ENCODE results near the gene NKX2-3.
A peak's percentile ranks its signal among the peaks of the same experiment; 100 is the strongest.

Gene NKX2-3

DNA sequence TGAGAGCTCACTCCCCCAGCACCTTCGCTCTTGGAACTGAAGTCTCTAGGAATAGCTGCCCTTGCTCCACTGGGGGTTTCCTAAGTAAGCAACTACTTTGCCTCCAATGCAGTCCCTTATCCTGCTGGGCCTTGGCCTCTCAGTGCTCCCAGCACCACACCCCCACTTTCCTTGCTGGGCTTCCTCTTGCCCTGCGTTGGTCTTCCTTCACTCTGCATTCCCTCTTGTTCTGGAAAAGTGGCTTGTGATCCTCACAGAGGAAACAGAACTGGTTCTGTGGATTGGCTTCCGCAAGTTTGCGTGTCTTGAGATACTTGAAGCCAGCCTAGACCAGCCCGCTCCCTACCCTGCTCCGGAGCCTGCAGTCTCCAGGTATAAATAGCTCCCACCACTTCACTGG is 6.4 kb downstream of the NKX2-3 start:
- DNase-seq (ENCODE audit: low spot score): no peak

DNA sequence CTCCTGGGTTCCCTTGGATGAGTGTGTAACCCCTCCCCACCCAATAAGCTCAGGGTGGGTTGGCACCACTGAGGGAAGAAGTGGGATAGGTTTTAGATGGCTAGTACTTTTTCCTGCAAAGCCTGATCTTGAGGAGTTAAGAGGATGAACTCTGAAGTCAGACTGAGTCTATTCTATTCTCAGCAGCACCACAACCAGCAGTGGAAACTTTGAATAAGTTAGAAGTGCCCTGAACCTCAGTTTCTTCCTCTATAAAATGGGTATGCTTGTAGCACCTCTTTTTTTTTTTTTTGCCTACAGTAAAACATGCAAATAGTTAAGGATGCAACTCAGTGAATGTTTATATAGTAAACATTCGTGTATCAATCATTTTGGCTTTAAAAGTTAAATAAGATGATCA is 7.1 kb downstream of the NKX2-3 start:
- no peak for DNase-seq (ENCODE audit: low spot score)

GRCh38 chr10:99540306-99540656 is 7.5 kb downstream of the NKX2-3 start:
- no peak for DNase-seq (ENCODE audit: low spot score)

DNA sequence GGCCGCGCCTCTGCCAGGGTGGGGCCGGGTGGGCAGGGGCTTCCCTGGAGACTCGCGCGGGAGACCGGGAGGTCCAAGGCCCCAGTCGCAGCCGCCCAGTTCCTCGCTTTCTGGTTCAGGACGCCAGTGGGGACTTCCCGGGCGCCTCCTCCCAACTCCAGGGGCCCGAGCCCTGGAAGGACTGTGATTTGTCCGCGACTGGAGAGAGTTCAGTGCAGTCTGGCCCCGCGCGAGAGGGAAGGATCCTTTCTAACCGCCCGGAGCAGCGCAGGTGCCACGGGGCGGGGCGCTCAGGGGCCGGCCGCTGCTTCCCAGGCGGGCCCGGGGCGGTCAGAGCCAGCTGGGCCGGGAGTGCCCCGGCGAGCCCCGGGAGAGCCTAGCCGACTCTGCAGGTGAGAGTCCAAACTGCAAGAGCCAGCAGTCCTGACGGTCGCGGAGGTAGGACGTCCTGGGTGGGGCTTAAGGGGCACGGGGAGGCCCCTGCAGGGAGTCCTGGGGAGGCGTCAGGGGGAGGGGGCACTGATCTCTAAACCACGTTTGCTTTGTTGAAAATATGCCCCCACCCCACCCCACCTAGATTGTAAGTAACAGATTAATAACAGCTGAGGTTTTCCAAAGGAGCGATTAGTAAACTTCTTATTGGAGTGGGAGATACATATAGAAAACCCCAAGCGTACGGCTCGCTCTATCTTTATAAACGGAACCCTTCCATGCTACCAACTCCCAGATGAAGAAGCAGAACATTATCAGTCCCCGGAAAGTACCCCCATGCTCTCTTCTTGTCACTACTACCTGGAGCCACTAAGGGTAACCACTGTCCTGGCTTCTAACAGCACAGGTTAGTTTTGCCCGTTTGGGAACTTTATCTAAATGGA is 8.2 kb downstream of the NKX2-3 start:
- peak; percentile 67 for DNase-seq (ENCODE audit: low spot score)

- no peak for DNase-seq (ENCODE audit: low spot score)
Observed at GRCh38 chr10:99544322-99544721, 11.6 kb downstream of the NKX2-3 start.

DNA sequence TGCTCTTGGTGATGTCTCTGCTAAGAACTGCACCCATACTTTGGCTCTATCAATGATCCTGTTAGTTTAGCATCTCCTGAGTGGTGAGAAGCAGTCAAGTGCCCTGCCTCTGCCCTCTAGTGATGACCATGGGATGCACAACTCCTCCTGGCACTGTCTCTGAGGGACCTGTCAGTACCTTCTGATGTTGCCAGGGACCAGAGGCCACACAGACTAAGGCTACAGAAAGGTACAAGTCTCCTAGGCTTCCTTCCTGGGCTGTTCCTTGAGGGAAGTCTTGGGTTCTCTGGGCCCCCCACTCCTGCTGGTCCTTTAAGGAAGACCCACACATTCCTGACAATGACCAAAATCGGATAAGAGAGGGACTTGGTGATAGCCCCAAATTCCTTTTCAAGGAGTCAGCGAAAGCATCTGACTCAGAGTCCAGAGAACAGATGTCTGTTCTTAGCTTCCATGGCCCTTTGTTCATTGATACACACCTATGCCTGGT is 15.3 kb downstream of the NKX2-3 start:
- DNase-seq (ENCODE audit: low spot score): peak; percentile 70

- DNase-seq (ENCODE audit: low spot score): no peak
Observed at GRCh38 chr10:99551158-99551557, 18.4 kb downstream of the NKX2-3 start.

DNA sequence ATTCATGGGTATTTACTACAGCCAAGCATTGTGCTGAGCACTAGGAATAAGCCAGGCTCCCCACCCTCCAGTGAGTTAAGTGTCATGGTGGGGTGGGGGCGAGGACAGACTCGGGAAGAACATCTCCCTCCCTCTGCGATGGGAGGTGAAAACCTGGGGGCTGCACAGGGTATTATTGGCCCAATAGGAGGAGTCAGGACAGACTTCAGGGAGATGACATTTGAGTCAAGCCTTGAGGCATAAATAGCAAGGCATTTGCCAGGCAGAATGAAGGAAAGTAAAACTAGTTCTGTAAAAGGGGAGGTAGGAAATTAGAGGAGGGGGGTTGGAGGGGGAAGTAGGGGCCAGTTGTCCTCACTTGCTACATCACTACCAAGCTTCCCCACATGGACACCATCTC is 18.9 kb downstream of the NKX2-3 start:
- no peak for DNase-seq (ENCODE audit: low spot score)

- DNase-seq (ENCODE audit: low spot score): no peak
Observed at GRCh38 chr10:99555371-99555770, 22.6 kb downstream of the NKX2-3 start.

DNA sequence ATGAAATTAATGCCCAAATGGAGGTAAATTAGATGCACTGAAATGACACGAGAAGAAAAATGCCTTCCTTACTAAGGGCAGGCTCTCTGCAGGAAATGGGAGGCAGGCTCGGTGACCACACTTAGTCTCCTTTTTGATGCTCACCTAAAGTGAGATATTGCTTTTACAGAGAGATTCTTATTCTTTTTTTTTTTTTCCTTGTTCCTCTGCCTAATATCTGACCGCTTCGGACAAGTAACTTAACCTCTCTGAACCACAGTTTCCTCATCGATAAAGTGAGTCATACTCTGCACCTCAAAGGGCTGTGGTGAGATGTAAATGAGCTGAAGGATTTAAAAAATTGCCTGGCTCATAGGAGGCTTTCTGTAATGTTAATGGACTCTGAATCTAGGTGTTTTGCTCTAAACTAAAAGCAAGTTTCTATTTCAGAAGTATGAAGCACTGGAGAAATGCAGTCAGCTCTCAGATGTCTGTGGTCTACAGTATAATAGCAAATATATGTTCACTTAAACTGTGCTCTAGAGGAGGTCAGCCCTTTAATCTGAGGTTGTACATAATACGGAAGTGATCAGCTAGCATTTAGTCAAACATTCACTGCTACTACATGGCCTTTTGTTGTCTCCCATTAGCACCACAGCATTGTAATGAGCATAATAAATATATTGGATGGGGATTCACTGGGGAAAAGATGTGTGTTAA is 23.2 kb downstream of the NKX2-3 start:
- DNase-seq (ENCODE audit: low spot score): no peak

DNA sequence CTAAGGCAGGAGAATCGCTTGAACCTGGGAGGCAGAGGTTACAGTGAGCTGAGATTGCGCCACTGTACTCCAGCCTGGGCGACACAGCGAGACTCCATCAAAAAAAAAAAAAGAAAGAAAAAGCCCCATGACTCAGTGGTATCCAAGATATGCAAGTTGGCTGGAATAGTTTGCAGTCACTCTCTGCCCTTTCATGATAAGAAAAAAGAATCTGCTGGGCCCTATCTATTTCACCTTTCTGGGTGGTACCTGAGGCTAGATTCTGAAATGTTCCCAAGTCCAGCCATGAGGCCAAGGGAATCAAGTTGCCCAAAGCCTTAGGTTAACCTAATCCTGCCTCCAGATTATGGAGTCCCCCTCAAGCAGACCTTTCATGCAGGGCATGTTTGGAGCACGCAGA is 24.3 kb downstream of the NKX2-3 start:
- DNase-seq (ENCODE audit: low spot score): no peak

DNA sequence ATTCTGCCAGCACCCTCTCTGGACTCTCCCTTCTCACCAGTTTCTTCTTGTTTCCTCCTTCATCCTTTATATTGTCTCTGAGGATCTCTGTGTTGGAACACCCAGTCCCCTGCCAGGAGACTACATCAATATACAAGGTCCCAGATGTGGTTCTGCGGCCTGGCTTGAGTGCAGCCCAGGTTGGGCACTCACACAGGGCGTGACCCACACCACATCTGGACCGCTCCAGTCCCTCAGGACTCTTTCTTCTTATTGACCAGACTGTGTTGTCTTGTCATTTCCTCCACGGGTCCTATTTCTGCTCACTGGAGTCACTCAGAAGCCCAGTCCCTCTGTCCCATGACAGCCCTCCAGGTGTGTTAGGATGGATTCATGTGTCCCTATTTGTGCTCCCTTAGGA is 26.0 kb downstream of the NKX2-3 start:
- no peak for DNase-seq (ENCODE audit: low spot score)

GRCh38 chr10:99560277-99561126 is 27.8 kb downstream of the NKX2-3 start:
- DNase-seq (ENCODE audit: low spot score): peak; percentile 55

GRCh38 chr10:99562631-99563030 is 29.9 kb downstream of the NKX2-3 start:
- no peak for DNase-seq (ENCODE audit: low spot score)

DNA sequence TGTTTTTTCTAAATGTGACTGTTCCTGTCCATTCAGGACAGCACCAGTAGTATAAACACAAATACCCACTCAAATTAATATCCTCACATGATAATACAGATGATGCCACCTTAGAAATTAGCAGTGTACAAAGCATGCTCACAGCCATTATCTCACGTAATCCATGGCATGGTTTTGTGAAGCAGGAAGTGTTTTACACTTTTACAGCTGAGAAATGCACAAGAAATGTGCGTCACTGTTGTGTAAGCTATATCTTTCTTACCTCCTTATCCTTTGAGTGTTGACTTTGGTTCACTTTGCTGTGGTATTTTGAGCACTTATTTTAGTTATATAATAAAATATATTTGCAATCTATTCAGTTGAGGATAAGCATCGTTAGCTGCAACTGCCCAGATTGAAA is 31.6 kb downstream of the NKX2-3 start:
- DNase-seq (ENCODE audit: low spot score): no peak

- no peak for DNase-seq (ENCODE audit: low spot score)
Observed at GRCh38 chr10:99565166-99565565, 32.4 kb downstream of the NKX2-3 start.

GRCh38 chr10:99569253-99569939 is 36.7 kb downstream of the NKX2-3 start:
- DNase-seq (ENCODE audit: low spot score): no peak

DNA sequence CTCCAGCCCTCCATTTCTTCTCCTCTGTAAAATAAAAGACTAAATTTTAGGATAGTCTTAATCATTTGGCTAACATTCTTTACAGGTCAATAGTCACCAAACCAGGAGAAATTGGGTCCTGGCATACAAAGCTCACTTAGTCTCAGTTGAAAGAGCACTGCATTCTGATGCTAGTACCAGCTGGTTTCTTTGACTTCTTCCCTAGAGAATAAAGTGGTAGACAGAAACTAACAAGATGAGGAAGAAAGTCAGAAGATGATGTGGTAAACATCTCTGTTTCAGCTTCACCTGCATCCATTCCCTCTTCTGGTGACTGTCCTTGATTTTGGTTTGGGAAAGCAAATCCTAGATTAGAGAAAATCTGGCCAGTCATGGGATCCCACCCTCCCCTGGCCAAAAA is 37.2 kb downstream of the NKX2-3 start:
- no peak for DNase-seq (ENCODE audit: low spot score)

DNA sequence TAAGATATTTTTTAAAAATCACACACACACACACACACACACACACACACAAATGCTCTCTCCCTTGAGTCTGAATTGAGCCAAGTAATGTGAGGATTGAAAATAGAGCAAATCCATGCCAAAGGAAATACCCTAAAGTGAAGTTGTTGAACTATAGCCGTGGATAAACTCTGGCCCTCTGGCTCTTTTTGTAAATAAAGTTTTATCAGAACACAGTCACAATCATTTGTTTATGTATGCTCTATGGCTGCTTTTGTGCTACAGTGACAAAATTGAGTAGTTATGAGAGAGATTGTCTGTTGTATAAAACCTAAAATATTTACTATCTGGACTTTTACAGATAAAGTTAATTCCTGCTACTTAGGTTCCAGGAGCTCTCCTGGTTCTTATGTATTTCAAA is 39.1 kb downstream of the NKX2-3 start:
- DNase-seq (ENCODE audit: low spot score): no peak

DNA sequence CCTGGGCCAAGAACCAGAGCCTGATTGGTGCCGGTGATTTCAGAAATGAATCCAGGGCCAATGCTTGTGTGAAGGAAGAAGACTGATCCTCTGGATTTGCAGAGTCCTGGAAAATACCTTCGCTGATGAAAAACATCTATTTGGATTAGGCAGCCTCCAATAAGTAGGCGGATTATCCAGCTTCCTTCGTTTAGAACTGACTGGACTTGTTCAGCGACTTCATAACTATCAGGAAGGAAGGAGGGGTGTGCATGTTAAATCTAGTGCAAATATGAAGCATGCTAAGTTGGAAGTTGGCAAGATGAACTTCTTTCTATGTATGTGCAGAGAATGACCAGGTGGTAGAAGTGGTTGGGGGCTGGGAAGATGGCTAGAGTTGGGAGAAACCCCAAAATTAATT is 41.0 kb downstream of the NKX2-3 start:
- DNase-seq (ENCODE audit: low spot score): no peak

DNA sequence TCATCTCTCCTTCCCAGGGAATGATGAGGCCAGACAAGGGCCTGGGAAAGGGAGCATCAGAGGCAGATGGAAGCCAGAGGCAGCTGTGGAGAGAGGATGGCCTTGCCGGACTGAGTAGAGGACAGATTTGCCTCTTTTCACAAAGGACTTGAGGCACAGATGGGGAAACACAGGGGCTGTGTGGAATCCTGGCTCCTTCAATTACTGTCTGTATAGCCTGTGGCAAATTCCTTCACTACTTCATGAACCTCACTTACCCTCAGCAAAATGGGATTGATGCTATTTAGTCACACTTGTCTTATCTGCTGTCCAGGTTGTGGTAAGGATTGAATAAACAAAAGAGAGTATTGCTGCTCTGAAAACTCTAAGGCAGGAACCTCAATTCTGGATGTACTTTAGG is 47.2 kb downstream of the NKX2-3 start:
- no peak for DNase-seq (ENCODE audit: low spot score)

DNA sequence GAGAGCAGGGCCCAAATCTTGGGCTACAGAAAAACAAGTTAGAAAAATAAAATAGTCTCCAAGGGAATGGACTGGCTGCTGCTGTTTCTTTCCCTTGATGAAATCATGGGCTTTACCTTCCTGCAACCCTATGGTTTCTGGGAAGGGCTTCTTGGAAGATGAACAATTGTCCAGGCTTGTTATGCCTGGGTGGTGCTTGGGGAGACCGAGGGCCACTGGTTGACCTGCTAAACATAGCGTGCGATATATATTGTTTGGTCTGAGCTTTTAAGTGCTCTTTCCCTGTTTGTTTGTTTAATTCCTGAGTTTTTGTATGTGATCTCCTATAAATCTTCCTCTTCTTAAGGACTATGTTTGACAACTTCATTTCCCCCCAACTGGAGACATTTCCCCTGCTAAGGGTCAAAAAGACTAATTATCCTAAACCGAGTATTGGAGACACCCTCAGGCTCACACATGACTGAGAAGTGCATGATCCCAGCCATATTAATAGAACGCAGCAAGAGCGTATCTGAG is 49.6 kb downstream of the NKX2-3 start:
- DNase-seq (ENCODE audit: low spot score): no peak

All from HuH-7 (cell line).